ENCODE results near the gene TEX38. TPM values are rescaled to one million over a fixed set of nuclear protein-coding genes. Genes with fewer than 3 reads are reported as not detected.
"Not testable (repeated sequence)": the region's sequence is repeated elsewhere in the genome, so short reads cannot be mapped to it uniquely, and the experiment has no call there.

Gene TEX38
- total RNA-seq, 1 donor from 2014 or later, result not detected

- Mint-ChIP-seq H3K27me3 (no peaks in the 10 kb centered on the region), H3K9me3 (no peaks in the 10 kb centered on the region), H3K36me3 (peaks cover 17% of the 10 kb centered on the region), H3K27ac (no peak overlapping the region), H3K4me3 (no peak overlapping the region), H3K4me1 (ENCODE audit: unreplicated experiment) (peaks cover 20% of the 10 kb centered on the region)
- no peak for DNase-seq (ENCODE audit: extremely low spot score, unreplicated experiment)
- TF ChIP-seq CTCF (conservative IDR thresholded peaks at IDR 0.05), result no peak
Observed at GRCh38 chr1:46689897-46690296, 18.2 kb downstream of the TEX38 start.

- H3K27me3 Mint-ChIP-seq, result no peaks in the 10 kb centered on the region
- no peak overlapping the region for H3K27ac Mint-ChIP-seq
- TF ChIP-seq CTCF (conservative IDR thresholded peaks at IDR 0.05), result no peak
- H3K9me3 Mint-ChIP-seq, result no peaks in the 10 kb centered on the region
- H3K4me1 Mint-ChIP-seq (ENCODE audit: unreplicated experiment), result peaks cover 20% of the 10 kb centered on the region
- H3K36me3 Mint-ChIP-seq, result peaks cover 27% of the 10 kb centered on the region
- DNase-seq (ENCODE audit: extremely low spot score, unreplicated experiment), result no peak
- H3K4me3 Mint-ChIP-seq, result no peak overlapping the region
Observed at GRCh38 chr1:46690931-46691421, 19.3 kb downstream of the TEX38 start.

GRCh38 chr1:46691997-46692790, 20.5 kb downstream of the TEX38 start:
- peaks cover 16% of the 10 kb centered on the region for H3K4me1 Mint-ChIP-seq (ENCODE audit: unreplicated experiment)

GRCh38 chr1:46692811-46693770, 21.4 kb downstream of the TEX38 start:
- Mint-ChIP-seq H3K27me3 (no peaks in the 10 kb centered on the region), H3K4me1 (ENCODE audit: unreplicated experiment) (peaks cover 12% of the 10 kb centered on the region), H3K4me3 (no peak overlapping the region), H3K9me3 (no peaks in the 10 kb centered on the region), H3K36me3 (peaks cover 35% of the 10 kb centered on the region), H3K27ac (no peak overlapping the region)
- TF ChIP-seq CTCF (conservative IDR thresholded peaks at IDR 0.05), result peak; percentile 11
- DNase-seq (ENCODE audit: extremely low spot score, unreplicated experiment), result no peak

More at GRCh38 chr1:46691997-46692790, 20.5 kb downstream of the TEX38 start:
- no peaks in the 10 kb centered on the region for H3K9me3 Mint-ChIP-seq
- DNase-seq (ENCODE audit: extremely low spot score, unreplicated experiment), result no peak
- H3K27me3 Mint-ChIP-seq, result no peaks in the 10 kb centered on the region
- peak; percentile 51 for TF ChIP-seq CTCF (conservative IDR thresholded peaks at IDR 0.05)
- H3K27ac Mint-ChIP-seq, result peak overlapping the region; percentile 59
- peak overlapping the region; percentile 4 for H3K4me3 Mint-ChIP-seq
- peaks cover 33% of the 10 kb centered on the region for H3K36me3 Mint-ChIP-seq

- not testable (repeated sequence) for H3K27me3 Mint-ChIP-seq; H3K9me3 Mint-ChIP-seq; H3K4me1 Mint-ChIP-seq (ENCODE audit: unreplicated experiment); H3K27ac Mint-ChIP-seq; H3K4me3 Mint-ChIP-seq; DNase-seq (ENCODE audit: extremely low spot score, unreplicated experiment)
- H3K36me3 Mint-ChIP-seq, result peaks cover 40% of the 10 kb centered on the region
Observed at GRCh38 chr1:46694676-46695075, 23.0 kb downstream of the TEX38 start.
